HCT116 (cell line): ENCODE measurements around the gene PKP1. TPM values are rescaled to one million over a fixed set of nuclear protein-coding genes. Genes with fewer than 3 reads are reported as not detected.
A peak's percentile ranks its signal among the peaks of the same experiment; 100 is the strongest.

Experiments used
- ATAC-seq: fragments of 200-7000 bp; cut with Tn5 transposase; 2 replicates; pipeline ENCODE4 v1.9.1; 2020; ENCODE audit warnings: mild to moderate bottlenecking, moderate library complexity
- BruUV-seq: library from RNA; stranded (reverse); fragments of 400-500 nt; replicated peaks from 2 replicates; lab custom pipeline; 2021; lab: Mats Ljungman, UMichigan
- CTCF ChIA-PET: fragments of 300-600 bp; sonication (Branson Sonifier 250); formaldehyde crosslinking; loops from one replicate; lab custom pipeline; 2021; ENCODE audit warnings: antibody characterized with exemption; lab: Charles Lee
- POLR2A ChIA-PET: fragments of 300-600, 350-600 bp; sonication (Branson Sonifier 250); formaldehyde crosslinking; loops from one replicate; lab custom pipeline; 2021; ENCODE audit warnings: antibody characterized with exemption; lab: Charles Lee
- RAD21 ChIA-PET, 2 experiments: fragments of 300-600 bp; sonication (Branson Sonifier 250); formaldehyde crosslinking; loops; one replicate each; lab custom pipeline; 2023; ENCODE audit warnings: low total read pairs in 2 of 2; ENCODE audit not compliant: uncharacterized antibody in 2 of 2, unreplicated experiment in 2 of 2, low non-redundant PET in 1 of 2; lab: Charles Lee
- DNase-seq: peaks from one replicate; pipeline ENCODE4 v3.0.0-alpha.2; 2010; ENCODE audit warnings: low read depth, low spot score
- H2AFZ ChIP-seq: fragments of 200-600 bp; shearing (Covaris generic), sonication (generic); 2 replicates; pipeline ENCODE4 v1.6.1; 2017; ENCODE audit warnings: low read depth, mixed run types, mixed read lengths, antibody characterized with exemption, low read length; ENCODE audit not compliant: poor library complexity, severe bottlenecking
- H3K27ac ChIP-seq: 2 replicates; pipeline ENCODE4 v1.5.1; 2012; ENCODE audit warnings: low read depth, low read length
- H3K27me3 ChIP-seq: fragments of 200-600 bp; sonication (generic); 2 replicates; pipeline ENCODE4 v1.6.1; 2016; ENCODE audit warnings: mixed run types, low read length, mixed read lengths; ENCODE audit not compliant: insufficient read depth
- H3K36me3 ChIP-seq, 2 experiments: fragments of 200-500 bp in 1 of 2; fragments of 200-600 bp in 1 of 2; sonication (Bioruptor generic) in 1 of 2; sonication (generic) in 1 of 2; 2 replicates each; pipeline versions ENCODE4 v1.5.1 to v1.6.1; 2014 to 2016; ENCODE audit warnings: low read length in 2 of 2, inconsistent platforms in 1 of 2, mixed read lengths in 1 of 2, mixed run types in 1 of 2; ENCODE audit not compliant: insufficient read depth in 2 of 2, control insufficient read depth in 1 of 2
- H3K4me1 ChIP-seq, 2 experiments: fragments of 200-600 bp in 1 of 2; sonication (generic) in 1 of 2; 2 replicates each; pipeline versions ENCODE4 v1.5.1 to v1.6.1; 2012 to 2017; ENCODE audit warnings: low read length in 2 of 2, inconsistent platforms in 1 of 2, mild to moderate bottlenecking in 1 of 2, mixed read lengths in 1 of 2, mixed run types in 1 of 2, moderate library complexity in 1 of 2; ENCODE audit not compliant: insufficient read depth in 2 of 2, control insufficient read depth in 1 of 2
- H3K4me2 ChIP-seq: fragments of 200-600 bp; sonication (generic); 2 replicates; pipeline ENCODE4 v1.6.1; 2017; ENCODE audit warnings: mixed run types, low read length, mixed read lengths
- H3K4me3 ChIP-seq, 2 experiments: fragments of 200-600 bp in 1 of 2; sonication (generic) in 1 of 2; replicated peaks in 1 of 2; 2 replicates each; pipeline ENCODE4 v1.5.1; 2011 to 2016; ENCODE audit warnings: low read length in 2 of 2, control low read depth in 1 of 2, low read depth in 1 of 2, mild to moderate bottlenecking in 1 of 2, mixed read lengths in 1 of 2, mixed run types in 1 of 2
- H3K79me2 ChIP-seq: fragments of 200-600 bp; sonication (generic); 2 replicates; pipeline ENCODE4 v1.6.1; 2017; ENCODE audit warnings: mild to moderate bottlenecking, mixed run types, low read length, moderate library complexity, mixed read lengths; ENCODE audit not compliant: insufficient read depth
- H3K9ac ChIP-seq: fragments of 200-600 bp; sonication (generic); 2 replicates; pipeline ENCODE4 v1.6.1; 2016; ENCODE audit warnings: low read length, mixed read lengths
- H3K9me2 ChIP-seq: fragments of 200-600 bp; sonication (generic), shearing (Covaris generic); 2 replicates; pipeline ENCODE4 v1.6.1; 2017; ENCODE audit warnings: mixed run types, mild to moderate bottlenecking, moderate library complexity; ENCODE audit not compliant: insufficient read depth
- H3K9me3 ChIP-seq, 2 experiments: fragments of 200-500 bp in 1 of 2; fragments of 200-600 bp in 1 of 2; sonication (Bioruptor generic) in 1 of 2; sonication (generic) in 1 of 2; 2 replicates each; pipeline ENCODE4 v1.6.1; 2014 to 2017; ENCODE audit warnings: low read length in 2 of 2, mixed read lengths in 2 of 2, inconsistent platforms in 1 of 2, low read depth in 1 of 2, mild to moderate bottlenecking in 1 of 2, mixed run types in 1 of 2, moderate library complexity in 1 of 2; ENCODE audit not compliant: control insufficient read depth in 1 of 2, insufficient read depth in 1 of 2
- H4K20me1 ChIP-seq: fragments of 200-600 bp; sonication (generic), shearing (Covaris generic); 2 replicates; pipeline ENCODE4 v1.6.1; 2017; ENCODE audit warnings: mixed run types, mild to moderate bottlenecking, moderate library complexity; ENCODE audit not compliant: insufficient read depth
- CBX3 ChIP-seq: IDR thresholded peaks from 2 replicates; pipeline ENCODE4 v1.6.1; 2012; ENCODE audit warnings: low read depth
- CEBPB ChIP-seq: IDR thresholded peaks from 2 replicates; pipeline ENCODE4 v1.6.1; 2012; ENCODE audit warnings: low read depth
- EGR1 ChIP-seq: IDR thresholded peaks from 2 replicates; pipeline ENCODE4 v1.6.1; 2012; ENCODE audit warnings: low read depth
- ELF1 ChIP-seq: IDR thresholded peaks from 2 replicates; pipeline ENCODE4 v1.6.1; 2012; ENCODE audit warnings: low read depth, borderline replicate concordance
- EZH2phosphoT487 ChIP-seq: fragments of 200-600 bp; IDR thresholded peaks from 2 replicates; pipeline ENCODE4 v1.6.1; 2018; ENCODE audit warnings: antibody characterized with exemption, borderline replicate concordance
- FOSL1 ChIP-seq: IDR thresholded peaks from 2 replicates; pipeline ENCODE4 v1.6.1; 2012; ENCODE audit warnings: low read depth
- JUND ChIP-seq: IDR thresholded peaks from 2 replicates; pipeline ENCODE4 v1.6.1; 2012
- MAX ChIP-seq: IDR thresholded peaks from 2 replicates; pipeline ENCODE4 v1.6.1; 2012
- POLR2A ChIP-seq: IDR thresholded peaks from 2 replicates; pipeline ENCODE4 v1.7.0; 2011; ENCODE audit warnings: borderline replicate concordance; ENCODE audit not compliant: insufficient read depth, insufficient read length; ENCODE audit errors: extremely low read depth
- RAD21 ChIP-seq: IDR thresholded peaks from 2 replicates; pipeline ENCODE4 v1.6.1; 2012; ENCODE audit warnings: low read depth, mild to moderate bottlenecking
- REST ChIP-seq: IDR thresholded peaks from 2 replicates; pipeline ENCODE4 v1.6.1; 2012; ENCODE audit warnings: low read depth
- SIN3A ChIP-seq: IDR thresholded peaks from 2 replicates; pipeline ENCODE4 v1.6.1; 2012; ENCODE audit warnings: low read depth
- SP1 ChIP-seq: IDR thresholded peaks from 2 replicates; pipeline ENCODE4 v1.6.1; 2012; ENCODE audit warnings: low read depth
- SRF ChIP-seq: IDR thresholded peaks from 2 replicates; pipeline ENCODE4 v1.6.1; 2012; ENCODE audit warnings: low read depth
- TCF7L2 ChIP-seq: IDR thresholded peaks from 2 replicates; pipeline ENCODE4 v1.7.0; 2011; ENCODE audit warnings: borderline replicate concordance, inconsistent platforms; ENCODE audit not compliant: insufficient read depth, insufficient read length; ENCODE audit errors: extremely low read depth
- YY1 ChIP-seq: IDR thresholded peaks from 2 replicates; pipeline ENCODE4 v1.6.1; 2011; ENCODE audit warnings: low read length, low read depth, moderate library complexity, mild to moderate bottlenecking; ENCODE audit not compliant: insufficient replicate concordance; ENCODE audit errors: extremely low read depth
- ZNF274 ChIP-seq: fragments of 200-500 bp; sonication (Bioruptor generic); IDR thresholded peaks from 2 replicates; pipeline ENCODE4 v1.6.1; 2014; ENCODE audit warnings: mild to moderate bottlenecking, low read depth, low read length, inconsistent platforms
- intact Hi-C: fragments of 100-400 bp; cut with micrococcal nuclease; formaldehyde crosslinking; loops from 2 replicates; pipeline ENCODE4 v1.10.0; 2022
- total RNA-seq: library from RNA; stranded (reverse); gene quantifications from one replicate; pipeline ENCODE4 v1.2.1, GENCODE V29; 2021; ENCODE audit not compliant: unreplicated experiment
- TF ChIP-seq, protein P1 (sequence below): IDR thresholded peaks from 2 replicates; pipeline ENCODE4 v1.6.1; 2011; ENCODE audit warnings: mild to moderate bottlenecking, low read length, moderate library complexity; ENCODE audit not compliant: insufficient replicate concordance; ENCODE audit errors: extremely low read depth
- TF ChIP-seq, protein P2 (sequence below): IDR thresholded peaks from 2 replicates; pipeline ENCODE4 v1.6.1; 2012
- TF ChIP-seq, protein P3 (sequence below), 3 experiments: fragments of 200-600 bp in 1 of 3; sonication (generic) in 1 of 3; IDR thresholded peaks in 2 of 3; conservative IDR thresholded peaks in 1 of 3; 2 replicates each; pipeline ENCODE4 v1.5.1; 2012 to 2017; ENCODE audit warnings: low read depth in 2 of 3, low read length in 2 of 3, antibody characterized with exemption in 1 of 3, borderline replicate concordance in 1 of 3, control low read depth in 1 of 3, mild to moderate bottlenecking in 1 of 3, mixed read lengths in 1 of 3, mixed run types in 1 of 3, moderate library complexity in 1 of 3; ENCODE audit not compliant: insufficient read depth in 1 of 3

PKP1 gene
- total RNA-seq, 1 experiment from 2014 or later: 0.07 TPM

DNA sequence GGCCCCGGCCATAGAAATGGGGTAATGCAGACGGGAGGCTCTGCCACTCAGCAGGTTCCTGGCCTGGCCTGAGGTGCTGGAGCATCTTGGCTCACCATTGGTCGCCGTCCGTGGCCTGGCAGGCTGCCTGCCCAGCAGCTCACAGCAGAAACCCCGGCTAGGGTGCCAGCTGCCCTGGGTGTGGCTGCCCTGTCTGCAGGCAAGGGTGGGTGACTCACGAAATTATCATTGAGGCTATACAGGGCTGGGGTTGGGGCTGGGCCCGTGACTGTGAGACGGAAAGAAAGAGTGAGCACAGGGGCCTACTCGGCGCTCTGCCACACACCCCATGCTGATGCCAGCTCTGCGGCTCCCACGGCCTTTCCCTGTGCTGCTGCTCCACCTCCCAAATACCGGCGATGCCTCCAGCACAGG is 8.0 kb upstream of the PKP1 start:
- Histone ChIP-seq H3K27ac (peak overlapping the region; percentile 33), H4K20me1 (no peaks in the 10 kb centered on the region), H3K27me3 (peaks cover 7% of the 10 kb centered on the region; the same call in 1 of the 2 replicates), H3K79me2 (no peaks in the 10 kb centered on the region), H3K4me2 (peak overlapping the region; percentile 78), H3K36me3 (no peaks in the 10 kb centered on the region), H3K4me3 (peak overlapping the region; percentile 9 to 40), H3K9me2 (no peaks in the 10 kb centered on the region), H3K4me1 (peaks cover 21 to 30% of the 10 kb centered on the region in 2 experiments), H3K9ac (peak overlapping the region; percentile 34), H2AFZ (peak overlapping the region; percentile 73), H3K9me3 (no peaks in the 10 kb centered on the region)
- CTCF ChIA-PET: interaction anchor here (1.0 to 1.8 kb wide), 3 partner anchors 8 to 21 kb away, joined by 3 to 8 read pairs (median 4); no protein-coding TSS in a partner anchor
- RAD21 ChIA-PET: no interaction called here
- intact Hi-C loops: loop anchor here (1.0 kb wide), 1 partner anchor 9 kb away; no protein-coding TSS in a partner anchor
- DNase-seq: peak; percentile 79
- POLR2A ChIA-PET: interaction anchor here (0.9 to 1.9 kb wide), 3 partner anchors 9 to 15 kb away, joined by 3 to 5 read pairs (median 4); no protein-coding TSS in a partner anchor
- BruUV-seq: no TSS peak
- ATAC-seq: peak; percentile 93
- TF ChIP-seq FOSL1 (peak; percentile 84), CEBPB (no peak; the same call in 1 of the 2 replicates), EZH2phosphoT487 (no peak), SRF (no peak), RAD21 (peak; percentile 23; the same call in 1 of the 2 replicates), JUND (peak; percentile 86), SIN3A (no peak; the same call in 1 of the 2 replicates), ZNF274 (no peak), REST (no peak), MAX (peak; percentile 66), POLR2A (no peak), SP1 (peak; percentile 87), YY1 (no peak), CBX3 (no peak; the same call in 1 of the 2 replicates), ELF1 (no peak), EGR1 (no peak), TCF7L2 (peak; percentile 26)
- TF ChIP-seq, protein P1, sequence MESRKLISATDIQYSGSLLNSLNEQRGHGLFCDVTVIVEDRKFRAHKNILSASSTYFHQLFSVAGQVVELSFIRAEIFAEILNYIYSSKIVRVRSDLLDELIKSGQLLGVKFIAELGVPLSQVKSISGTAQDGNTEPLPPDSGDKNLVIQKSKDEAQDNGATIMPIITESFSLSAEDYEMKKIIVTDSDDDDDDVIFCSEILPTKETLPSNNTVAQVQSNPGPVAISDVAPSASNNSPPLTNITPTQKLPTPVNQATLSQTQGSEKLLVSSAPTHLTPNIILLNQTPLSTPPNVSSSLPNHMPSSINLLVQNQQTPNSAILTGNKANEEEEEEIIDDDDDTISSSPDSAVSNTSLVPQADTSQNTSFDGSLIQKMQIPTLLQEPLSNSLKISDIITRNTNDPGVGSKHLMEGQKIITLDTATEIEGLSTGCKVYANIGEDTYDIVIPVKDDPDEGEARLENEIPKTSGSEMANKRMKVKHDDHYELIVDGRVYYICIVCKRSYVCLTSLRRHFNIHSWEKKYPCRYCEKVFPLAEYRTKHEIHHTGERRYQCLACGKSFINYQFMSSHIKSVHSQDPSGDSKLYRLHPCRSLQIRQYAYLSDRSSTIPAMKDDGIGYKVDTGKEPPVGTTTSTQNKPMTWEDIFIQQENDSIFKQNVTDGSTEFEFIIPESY: no peak
- TF ChIP-seq, protein P2, sequence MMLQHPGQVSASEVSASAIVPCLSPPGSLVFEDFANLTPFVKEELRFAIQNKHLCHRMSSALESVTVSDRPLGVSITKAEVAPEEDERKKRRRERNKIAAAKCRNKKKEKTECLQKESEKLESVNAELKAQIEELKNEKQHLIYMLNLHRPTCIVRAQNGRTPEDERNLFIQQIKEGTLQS: no peak
- TF ChIP-seq, protein P3, sequence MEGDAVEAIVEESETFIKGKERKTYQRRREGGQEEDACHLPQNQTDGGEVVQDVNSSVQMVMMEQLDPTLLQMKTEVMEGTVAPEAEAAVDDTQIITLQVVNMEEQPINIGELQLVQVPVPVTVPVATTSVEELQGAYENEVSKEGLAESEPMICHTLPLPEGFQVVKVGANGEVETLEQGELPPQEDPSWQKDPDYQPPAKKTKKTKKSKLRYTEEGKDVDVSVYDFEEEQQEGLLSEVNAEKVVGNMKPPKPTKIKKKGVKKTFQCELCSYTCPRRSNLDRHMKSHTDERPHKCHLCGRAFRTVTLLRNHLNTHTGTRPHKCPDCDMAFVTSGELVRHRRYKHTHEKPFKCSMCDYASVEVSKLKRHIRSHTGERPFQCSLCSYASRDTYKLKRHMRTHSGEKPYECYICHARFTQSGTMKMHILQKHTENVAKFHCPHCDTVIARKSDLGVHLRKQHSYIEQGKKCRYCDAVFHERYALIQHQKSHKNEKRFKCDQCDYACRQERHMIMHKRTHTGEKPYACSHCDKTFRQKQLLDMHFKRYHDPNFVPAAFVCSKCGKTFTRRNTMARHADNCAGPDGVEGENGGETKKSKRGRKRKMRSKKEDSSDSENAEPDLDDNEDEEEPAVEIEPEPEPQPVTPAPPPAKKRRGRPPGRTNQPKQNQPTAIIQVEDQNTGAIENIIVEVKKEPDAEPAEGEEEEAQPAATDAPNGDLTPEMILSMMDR (IDR thresholded peaks at IDR 0.05 in 2 of 3, conservative IDR thresholded peaks at IDR 0.05 in 1 of 3; ENCODE audit: borderline replicate concordance in 1 of 3, insufficient read depth in 1 of 3, low read depth in 2 of 3, low read length in 2 of 3): no peak
